GM21360 (cell line): ENCODE measurements around the gene RNF225.
"Not testable (repeated sequence)": the region's sequence is repeated elsewhere in the genome, so short reads cannot be mapped to it uniquely, and the experiment has no call there.

Source experiments
- ATAC-seq: cut with Tn5 transposase; IDR thresholded peaks from one replicate; pipeline ENCODE4 v1.9.1; 2021; ENCODE audit warnings: mild to moderate bottlenecking, moderate library complexity; ENCODE audit not compliant: unreplicated experiment

RNF225 gene

DNA sequence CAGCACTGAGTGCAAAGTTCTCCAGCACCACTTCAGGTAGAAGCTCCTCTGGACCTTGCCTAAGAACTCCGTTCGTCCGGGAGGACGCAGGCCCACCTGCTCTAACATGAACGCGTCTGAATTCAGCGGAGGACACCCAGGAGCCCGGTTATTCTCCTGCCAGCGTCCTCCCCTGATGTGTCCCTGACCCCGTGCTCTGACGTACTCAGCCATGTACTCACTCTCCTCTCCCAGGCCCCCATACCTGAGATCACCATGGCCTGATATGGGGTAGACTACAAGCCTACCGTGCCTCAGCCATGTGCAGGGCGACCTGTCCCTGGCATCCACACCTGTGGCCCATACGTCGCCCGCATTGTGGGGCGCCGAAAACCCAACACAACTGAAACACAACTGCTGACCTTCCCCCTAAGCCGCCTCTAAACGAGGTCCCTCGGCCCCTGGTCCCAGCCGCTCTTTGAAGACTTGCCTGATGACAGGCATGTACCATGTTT, 12.2 kb downstream of the RNF225 start:
- ATAC-seq, result peak; percentile 8

DNA sequence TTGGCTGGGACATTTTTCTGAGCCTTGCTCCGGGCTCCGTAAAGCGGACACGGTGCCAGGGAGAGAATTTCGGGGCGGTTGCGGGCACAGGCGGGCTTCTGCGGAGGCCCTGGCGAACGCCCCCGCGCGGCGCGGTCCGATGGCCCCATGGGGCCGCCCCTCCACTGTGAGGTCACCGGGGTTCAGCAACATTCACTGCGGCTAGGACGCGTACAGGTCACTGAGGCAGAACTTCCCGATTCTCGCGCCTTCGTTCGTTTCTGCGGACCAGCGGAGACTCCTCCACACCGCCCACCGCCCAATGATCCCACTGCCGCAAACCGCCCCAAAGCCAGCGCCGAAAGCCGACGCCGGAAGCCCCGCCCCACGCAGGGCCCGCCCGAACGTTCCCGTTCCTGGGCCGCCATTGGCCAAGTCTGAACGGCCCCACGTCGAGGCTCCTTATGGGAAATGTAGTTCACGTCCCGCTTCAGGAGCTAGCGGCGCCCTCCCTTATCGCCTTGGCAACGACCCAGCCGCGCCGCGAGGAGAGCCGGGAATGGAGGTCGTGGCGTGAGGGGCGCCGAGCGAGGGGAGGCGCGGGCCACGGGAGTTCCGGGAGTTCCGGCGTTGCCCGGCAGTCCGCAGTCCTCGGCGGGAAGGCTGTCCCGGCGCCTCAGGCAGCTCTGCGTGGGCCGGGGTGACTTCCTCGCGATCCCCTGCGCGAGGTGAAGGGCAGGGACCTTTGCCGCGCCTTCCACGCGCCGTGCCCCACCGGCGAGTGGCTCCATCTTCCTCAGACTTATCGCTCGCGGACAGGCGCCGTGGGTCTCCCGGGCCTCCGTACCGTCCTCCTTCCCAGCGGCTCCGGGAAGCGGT, 12.9 kb downstream of the RNF225 start, which contains the start of gene ZNF584:
Gene ZNF584, plus strand, starts transcription at position 498 of the 858 bp plus-strand sequence. CDS start 499 bp downstream, outside the sequence.
- peak; percentile 86 for ATAC-seq

DNA sequence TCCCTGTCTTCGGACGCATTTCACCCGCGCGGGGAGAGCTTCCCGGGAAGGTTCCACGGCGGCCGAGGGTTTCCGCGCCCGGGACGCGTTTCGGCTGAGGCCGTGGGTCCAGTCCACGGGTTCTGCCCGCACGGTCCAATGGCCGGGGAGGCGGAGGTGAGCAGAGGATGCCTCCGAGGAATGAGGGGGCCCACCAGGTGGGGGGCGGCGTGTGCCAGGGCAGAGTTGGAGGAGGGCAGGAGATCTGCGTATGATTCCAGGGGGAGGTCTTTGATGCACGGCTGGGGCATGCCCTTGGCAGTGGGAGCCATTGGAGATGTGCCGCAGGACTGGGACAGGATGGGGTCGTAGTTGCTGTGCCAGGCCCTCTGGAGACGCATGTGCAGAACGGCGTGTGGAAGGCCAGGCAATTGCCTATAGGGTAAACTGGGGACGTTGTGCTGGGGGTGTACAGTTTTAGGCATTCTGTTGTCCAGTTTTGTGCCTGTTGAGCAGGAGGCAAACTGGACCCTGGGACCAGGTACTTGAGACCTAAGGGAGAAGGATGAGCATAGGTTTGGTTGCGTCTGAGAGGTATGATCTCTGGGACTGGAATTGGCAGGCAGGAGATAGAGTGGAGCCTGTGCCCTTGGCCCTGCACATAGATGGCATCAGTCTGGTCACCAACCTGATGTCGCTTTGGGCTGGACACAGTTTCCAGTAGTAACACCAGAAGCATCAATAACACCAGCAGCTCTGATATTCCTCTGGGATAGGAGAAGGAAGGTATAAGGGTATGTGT, 13.7 kb downstream of the RNF225 start:
- ATAC-seq, result peak; percentile 13

DNA sequence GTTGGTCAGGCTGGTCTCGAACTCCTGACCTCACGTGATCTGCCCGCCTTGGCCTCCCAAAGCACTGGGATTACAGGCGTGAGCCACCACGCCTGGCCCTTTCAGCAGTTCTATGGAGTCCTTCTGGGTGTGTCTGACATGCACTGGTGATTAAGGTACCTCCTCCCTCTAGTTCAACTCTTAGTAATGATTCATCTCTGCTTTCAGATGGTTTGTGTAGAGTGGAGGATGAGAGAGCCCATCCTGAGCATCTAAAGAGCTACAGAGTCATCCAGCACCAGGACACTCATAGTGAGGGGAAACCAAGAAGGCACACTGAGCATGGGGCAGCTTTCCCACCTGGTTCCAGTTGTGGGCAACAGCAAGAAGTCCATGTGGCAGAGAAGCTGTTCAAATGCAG, 21.1 kb downstream of the RNF225 start:
- no peak for ATAC-seq

DNA sequence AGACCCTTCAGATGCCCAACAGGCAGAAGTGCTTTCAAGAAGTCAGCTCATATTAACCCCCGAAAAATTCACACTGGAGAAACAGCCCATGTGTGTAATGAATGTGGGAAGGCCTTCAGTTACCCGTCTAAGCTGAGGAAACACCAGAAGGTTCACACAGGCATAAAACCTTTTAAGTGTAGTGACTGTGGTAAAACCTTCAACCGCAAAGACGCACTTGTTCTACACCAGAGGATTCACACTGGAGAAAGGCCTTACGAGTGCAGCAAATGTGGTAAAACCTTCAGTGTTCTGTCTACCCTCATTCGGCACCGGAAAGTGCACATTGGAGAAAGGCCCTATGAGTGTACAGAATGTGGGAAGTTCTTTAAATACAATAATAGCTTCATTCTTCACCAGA, 21.6 kb downstream of the RNF225 start:
- ATAC-seq, result no peak

DNA sequence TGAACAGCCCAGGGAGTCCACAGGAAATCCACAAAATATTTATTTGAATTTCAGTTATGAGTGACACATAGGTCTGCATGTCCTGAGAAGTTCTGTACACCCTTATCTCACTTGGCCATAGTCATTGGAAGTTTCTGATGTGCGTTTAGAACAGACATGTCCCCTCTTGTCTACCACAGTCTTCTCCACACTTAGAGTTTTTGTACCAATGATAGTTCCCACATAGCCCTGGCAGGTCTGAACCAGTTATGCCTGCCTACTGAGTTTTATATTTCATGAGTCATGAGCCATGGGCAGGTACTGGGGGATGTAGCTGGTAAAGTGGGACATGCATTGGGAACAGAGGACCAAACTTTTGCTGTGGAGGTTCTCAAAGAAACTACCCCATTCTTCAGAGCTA, 33.2 kb downstream of the RNF225 start:
- ATAC-seq, result no peak

DNA sequence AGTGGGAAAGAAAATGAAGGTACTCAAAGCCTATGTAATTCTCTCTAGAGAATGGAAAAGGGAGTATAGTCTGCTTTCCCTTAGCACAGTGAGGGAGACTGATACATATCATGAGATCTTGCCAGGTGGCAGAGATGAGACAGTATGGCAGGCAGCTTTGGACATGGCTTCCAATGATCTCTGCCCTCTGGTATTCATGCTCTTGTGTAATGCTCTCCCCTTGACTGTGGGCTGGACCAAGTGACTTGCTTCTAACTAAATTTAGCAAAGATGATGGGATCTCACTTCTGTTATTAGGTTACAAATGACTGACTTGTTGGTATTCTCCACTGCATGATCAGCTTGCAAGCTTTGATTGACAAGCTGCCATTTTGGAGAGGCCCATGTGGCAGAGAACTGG, 34.3 kb downstream of the RNF225 start:
- no peak for ATAC-seq

DNA sequence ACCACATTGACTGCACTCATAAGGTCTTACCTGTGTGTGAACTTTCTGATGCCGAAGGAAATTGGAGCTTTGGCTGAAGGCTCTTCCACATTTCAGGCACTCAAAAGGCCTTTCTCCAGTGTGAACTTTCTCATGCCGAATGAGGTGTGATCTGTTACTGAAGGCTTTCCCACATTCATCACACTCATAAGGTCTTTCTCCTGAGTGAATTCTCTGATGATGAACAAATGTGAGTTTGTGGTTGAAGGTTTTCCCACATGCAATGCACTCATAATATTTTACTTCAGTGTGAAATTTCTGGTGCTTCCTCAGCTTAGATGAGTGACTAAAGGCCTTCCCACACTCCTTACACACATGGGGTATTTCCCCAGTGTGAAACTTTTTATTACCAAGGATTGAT, 38.8 kb downstream of the RNF225 start:
- ATAC-seq, result no peak

DNA sequence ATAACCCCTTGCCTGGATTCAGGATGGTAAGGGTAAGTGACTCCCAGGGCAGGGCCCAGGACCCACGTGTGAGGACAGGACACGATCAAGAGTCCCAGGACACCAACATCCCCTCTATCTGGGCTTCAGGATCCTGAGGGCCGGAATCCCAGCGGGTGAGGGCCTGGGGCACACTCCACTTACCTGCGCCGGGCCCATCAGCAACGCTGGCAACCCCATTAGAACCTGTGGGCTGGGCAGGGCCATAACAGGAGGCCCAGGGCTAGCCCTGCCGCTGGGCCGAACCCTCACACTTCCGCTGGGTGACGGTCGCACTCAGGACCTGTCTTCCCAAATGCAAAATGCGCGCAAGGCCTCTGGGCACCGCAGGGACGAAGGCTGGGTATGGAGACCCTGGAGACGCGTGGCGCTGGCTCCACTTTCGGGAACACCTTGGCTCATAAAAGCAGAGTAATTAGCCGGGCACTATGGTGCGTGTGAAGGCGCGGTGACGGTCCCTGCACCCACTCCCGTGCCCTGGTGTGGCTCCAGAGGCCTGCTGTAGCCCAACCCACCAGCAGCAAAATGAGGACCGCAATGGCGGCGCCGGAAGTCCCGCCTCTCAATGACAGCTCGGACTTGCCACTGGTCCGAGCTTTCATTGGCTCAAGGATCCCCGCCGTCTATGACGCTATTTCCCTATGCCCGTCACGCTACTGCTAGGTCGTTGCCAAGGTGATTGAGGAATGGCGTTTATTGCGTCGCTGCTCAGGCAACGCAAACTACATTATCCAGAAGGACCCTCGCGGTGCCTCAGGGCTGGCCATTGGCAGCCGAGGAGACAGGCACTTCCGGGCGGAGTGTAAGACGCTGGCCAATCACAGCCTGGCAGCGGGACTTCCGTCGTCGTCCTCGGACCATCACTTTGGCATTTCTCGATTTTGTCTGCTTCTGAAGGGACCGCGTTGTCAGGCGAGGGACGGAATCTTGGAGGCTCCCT, 44.4 kb downstream of the RNF225 start, which contains the start of gene ZNF132:
Gene ZNF132, minus strand, starts transcription at position 578 of the 979 bp plus-strand sequence. Its CDS starts 332 bp downstream, at position 246.
- peak; percentile 90 for ATAC-seq

DNA sequence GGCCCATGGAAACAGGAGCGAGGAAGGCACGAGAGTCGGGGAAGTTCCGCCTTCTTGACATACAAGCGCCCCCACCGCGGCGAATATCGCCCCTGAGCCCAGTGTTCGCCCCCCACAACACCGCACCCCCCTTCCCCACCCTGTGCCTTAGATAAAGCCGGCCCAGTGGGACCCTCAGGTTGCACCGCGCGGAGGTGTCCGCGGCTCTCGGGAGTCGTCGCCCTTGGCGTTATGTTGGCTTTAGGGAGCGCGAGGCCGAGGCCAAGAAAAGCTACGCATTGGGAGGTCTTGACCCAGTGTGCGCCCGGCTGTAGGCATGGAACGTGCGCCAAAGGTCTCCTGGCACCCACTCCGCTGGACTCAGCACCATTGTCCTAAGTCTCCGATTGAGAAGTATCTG, 45.1 kb downstream of the RNF225 start:
- ATAC-seq, result no peak

DNA sequence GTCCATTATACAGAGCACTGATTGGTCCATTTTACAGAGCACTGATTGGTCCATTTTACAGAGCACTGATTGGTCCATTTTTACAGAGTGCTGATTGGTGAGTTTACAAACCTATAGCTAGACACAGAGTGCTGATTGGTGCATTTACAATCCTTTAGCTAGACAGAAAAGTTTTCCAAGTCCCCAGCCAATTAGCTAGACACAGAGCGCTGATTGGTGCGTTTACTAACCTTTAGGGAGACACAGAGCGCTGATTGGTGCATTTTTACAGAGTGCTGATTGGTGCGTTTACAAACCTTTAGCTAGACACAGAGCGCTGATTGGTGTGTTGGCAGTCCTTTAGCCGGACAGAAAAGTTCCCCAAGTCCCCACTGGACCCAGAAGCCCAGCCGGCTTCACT, 47.5 kb downstream of the RNF225 start:
- not testable (repeated sequence) for ATAC-seq
